ENCODE data around the gene TBX1. TPM values are rescaled to one million over a fixed set of nuclear protein-coding genes. Genes with fewer than 3 reads are reported as not detected.

TBX1 gene
- total RNA-seq, 1 donor from 2014 or later = not detected

DNA sequence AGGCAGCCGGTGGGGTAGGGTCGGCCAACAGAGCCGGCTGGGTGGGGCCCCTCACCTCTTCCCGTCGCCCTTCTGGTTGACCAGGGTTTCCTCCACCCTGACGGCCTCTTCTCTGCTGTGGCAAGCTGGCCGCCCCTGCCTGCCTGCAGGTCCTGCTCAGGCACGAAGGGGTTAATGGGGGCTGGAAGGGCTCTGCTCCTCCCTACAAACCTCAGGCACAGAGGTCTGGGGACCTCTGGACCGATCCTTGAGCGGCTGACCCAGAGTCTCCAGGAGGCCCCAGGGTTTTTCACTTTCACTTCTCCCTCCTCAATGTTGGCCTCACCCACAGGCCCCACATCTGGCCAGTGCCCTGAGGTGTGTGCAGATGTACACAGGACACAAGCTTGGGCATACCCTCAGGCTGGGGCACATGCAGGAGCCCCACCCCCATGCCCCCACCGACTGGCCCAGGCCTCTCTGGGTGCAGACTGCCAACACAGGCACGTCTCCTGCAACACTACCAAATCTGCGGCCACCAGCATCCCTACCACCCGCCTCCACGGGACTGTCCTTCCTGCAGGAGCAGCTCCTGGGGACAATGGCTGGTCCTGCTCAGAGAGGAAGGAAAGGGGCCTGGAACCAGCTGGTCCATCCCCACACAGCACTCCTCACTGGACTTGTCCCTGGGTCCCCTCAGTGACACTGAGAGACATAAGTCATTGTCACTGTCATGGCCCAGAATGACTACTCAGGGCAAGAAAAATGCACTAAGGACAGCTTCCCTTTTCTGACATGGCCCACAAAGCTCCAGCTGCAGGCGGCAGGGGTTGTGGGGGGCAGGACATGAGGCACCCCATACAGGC lies 3.2 kb upstream of the TBX1 start:
- peaks cover 70% of the 10 kb centered on the region for H3K27me3 Mint-ChIP-seq (ENCODE audit: insufficient read depth, low read depth)
- no peaks in the 10 kb centered on the region for H3K9me3 Mint-ChIP-seq
- H3K27ac ChIP-seq = no peak overlapping the region
- peaks cover 99% of the 10 kb centered on the region for H3K27me3 ChIP-seq
- H3K4me1 Mint-ChIP-seq = peaks cover 25% of the 10 kb centered on the region
- H3K9me3 ChIP-seq (ENCODE audit: low read depth) = no peaks in the 10 kb centered on the region
- H3K36me3 ChIP-seq = no peaks in the 10 kb centered on the region
- peaks cover 32% of the 10 kb centered on the region for H3F3A ChIP-seq (ENCODE audit: low read depth)
- no peak for TF ChIP-seq EZH2phosphoT487 (IDR thresholded peaks at IDR 0.05)
- TF ChIP-seq, protein P1, sequence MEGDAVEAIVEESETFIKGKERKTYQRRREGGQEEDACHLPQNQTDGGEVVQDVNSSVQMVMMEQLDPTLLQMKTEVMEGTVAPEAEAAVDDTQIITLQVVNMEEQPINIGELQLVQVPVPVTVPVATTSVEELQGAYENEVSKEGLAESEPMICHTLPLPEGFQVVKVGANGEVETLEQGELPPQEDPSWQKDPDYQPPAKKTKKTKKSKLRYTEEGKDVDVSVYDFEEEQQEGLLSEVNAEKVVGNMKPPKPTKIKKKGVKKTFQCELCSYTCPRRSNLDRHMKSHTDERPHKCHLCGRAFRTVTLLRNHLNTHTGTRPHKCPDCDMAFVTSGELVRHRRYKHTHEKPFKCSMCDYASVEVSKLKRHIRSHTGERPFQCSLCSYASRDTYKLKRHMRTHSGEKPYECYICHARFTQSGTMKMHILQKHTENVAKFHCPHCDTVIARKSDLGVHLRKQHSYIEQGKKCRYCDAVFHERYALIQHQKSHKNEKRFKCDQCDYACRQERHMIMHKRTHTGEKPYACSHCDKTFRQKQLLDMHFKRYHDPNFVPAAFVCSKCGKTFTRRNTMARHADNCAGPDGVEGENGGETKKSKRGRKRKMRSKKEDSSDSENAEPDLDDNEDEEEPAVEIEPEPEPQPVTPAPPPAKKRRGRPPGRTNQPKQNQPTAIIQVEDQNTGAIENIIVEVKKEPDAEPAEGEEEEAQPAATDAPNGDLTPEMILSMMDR (IDR thresholded peaks at IDR 0.05) = no peak
- no peak for TF ChIP-seq EZH2 (IDR thresholded peaks at IDR 0.05)
- peak; percentile 27 for DNase-seq (ENCODE audit: low spot score)
- H2AFZ ChIP-seq (replicated peaks) = no peak overlapping the region
- peaks cover 71% of the 10 kb centered on the region for H4K20me1 ChIP-seq (ENCODE audit: low read depth)
- no peaks in the 10 kb centered on the region for H3K36me3 Mint-ChIP-seq
- H3K27ac Mint-ChIP-seq = no peak overlapping the region
- no peak overlapping the region for H3K4me3 ChIP-seq
- no peaks in the 10 kb centered on the region for H3K79me2 ChIP-seq (ENCODE audit: low read depth)
- peaks cover 37% of the 10 kb centered on the region for H3K4me1 ChIP-seq
- H3K9ac ChIP-seq = no peak overlapping the region
- peak overlapping the region; percentile 59 for H3K4me2 ChIP-seq
- peak overlapping the region; percentile 66 for H3K4me3 Mint-ChIP-seq

DNA sequence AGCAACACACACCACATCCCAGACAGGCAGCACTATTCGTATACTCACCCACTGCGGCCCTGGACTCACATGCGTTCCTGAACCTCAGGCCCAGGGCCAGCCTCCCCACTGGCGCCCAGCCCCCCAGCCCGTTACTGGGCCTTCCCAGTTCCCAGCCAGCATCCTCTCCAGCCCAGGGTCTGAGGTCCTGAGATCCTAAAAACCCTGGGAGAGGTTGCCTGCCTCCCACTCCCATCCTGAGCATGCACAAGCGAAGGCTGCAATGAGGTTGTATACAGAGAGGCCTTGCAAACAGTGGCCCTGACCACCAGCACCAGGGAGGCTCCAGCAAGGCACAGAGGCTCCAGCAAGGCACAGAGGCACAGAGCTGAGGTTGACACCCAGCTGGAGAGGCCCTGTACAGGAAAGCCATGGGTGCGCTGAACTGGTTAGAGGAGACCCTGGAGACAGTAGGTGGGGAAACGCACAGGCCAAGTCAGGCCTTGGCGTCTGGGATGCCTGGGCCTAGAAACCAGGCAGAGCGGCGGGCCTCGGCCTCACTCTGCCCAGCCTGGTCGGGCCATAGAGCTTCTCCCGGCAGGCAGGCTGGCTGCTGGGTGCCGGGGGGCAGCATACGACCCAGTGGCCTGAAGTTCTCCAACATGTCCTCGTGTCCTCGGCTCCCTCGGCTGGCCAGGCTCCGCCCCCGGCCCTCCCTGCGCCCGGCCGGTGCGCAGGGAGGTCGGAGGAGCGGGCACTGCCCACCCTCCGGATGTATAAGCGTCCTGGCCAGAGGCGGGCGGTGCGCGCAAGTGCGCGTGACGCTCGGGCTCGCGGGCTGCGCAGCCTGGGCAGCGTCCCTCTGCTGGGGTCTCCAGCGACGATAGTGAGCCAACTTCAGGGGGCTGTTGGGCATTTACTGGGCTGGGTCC lies 2.3 kb upstream of the TBX1 start:
- no peak overlapping the region for H3K27ac ChIP-seq
- peaks cover 37% of the 10 kb centered on the region for H3K4me1 ChIP-seq
- H3K79me2 ChIP-seq (ENCODE audit: low read depth) = no peaks in the 10 kb centered on the region
- peaks cover 99% of the 10 kb centered on the region for H3K27me3 ChIP-seq
- H3K36me3 ChIP-seq = no peaks in the 10 kb centered on the region
- peaks cover 32% of the 10 kb centered on the region for H3F3A ChIP-seq (ENCODE audit: low read depth)
- Mint-ChIP-seq H3K4me1 (peaks cover 25% of the 10 kb centered on the region), H3K36me3 (no peaks in the 10 kb centered on the region), H3K9me3 (no peaks in the 10 kb centered on the region), H3K27me3 (ENCODE audit: insufficient read depth, low read depth) (peaks cover 70% of the 10 kb centered on the region), H3K4me3 (peak overlapping the region; percentile 66), H3K27ac (no peak overlapping the region)
- H3K9me3 ChIP-seq (ENCODE audit: low read depth) = no peaks in the 10 kb centered on the region
- no peak overlapping the region for H2AFZ ChIP-seq (replicated peaks)
- no peak overlapping the region for H3K9ac ChIP-seq
- no peak overlapping the region for H3K4me3 ChIP-seq
- H3K4me2 ChIP-seq = peak overlapping the region; percentile 42
- DNase-seq (ENCODE audit: low spot score) = peak; percentile 57
- TF ChIP-seq EZH2 (IDR thresholded peaks at IDR 0.05) (peak; percentile 60), EZH2phosphoT487 (IDR thresholded peaks at IDR 0.05) (peak; percentile 90)
- TF ChIP-seq, protein P1 (IDR thresholded peaks at IDR 0.05) = no peak
- peaks cover 79% of the 10 kb centered on the region for H4K20me1 ChIP-seq (ENCODE audit: low read depth)

DNA sequence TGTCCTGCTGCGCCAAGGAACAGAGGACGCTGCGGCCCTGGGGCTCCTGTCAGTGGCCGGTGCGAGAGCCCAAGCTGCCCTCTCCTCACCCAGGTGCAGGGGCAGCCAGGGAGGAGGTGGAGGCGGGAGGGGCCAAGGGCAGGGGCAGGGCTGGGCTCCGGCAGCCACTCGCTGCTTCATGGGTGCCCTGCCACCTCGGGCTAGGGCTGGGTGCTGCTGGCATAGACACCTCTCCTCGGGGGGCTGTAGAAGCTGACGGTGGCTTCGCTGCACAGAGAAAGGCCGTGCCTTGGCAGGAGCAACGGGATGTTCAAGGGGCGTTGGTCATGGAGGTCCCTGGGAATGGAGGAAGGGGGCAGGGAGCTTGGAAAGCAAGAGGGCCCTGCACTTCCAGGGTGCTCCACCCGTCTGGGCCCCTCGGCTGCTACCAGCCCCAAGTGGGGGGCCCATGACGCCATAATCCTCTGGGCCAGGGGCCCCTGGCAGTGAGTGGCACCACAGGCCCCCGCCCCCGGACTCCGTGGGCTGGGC lies 1.6 kb upstream of the TBX1 start:
- H3K27me3 Mint-ChIP-seq (ENCODE audit: insufficient read depth, low read depth) = peaks cover 69% of the 10 kb centered on the region
- H4K20me1 ChIP-seq (ENCODE audit: low read depth) = peaks cover 86% of the 10 kb centered on the region

More for the DNA sequence above, 1.6 kb upstream of the TBX1 start:
- no peak for DNase-seq (ENCODE audit: low spot score)
- Mint-ChIP-seq H3K4me3 (no peak overlapping the region), H3K36me3 (no peaks in the 10 kb centered on the region), H3K4me1 (peaks cover 25% of the 10 kb centered on the region), H3K27ac (no peak overlapping the region), H3K9me3 (no peaks in the 10 kb centered on the region)
- Histone ChIP-seq H3K9ac (no peak overlapping the region), H3K4me3 (no peak overlapping the region), H3K4me1 (peaks cover 37% of the 10 kb centered on the region), H3K27me3 (peaks cover 99% of the 10 kb centered on the region), H3F3A (ENCODE audit: low read depth) (peaks cover 32% of the 10 kb centered on the region), H3K27ac (no peak overlapping the region), H2AFZ (replicated peaks) (no peak overlapping the region), H3K9me3 (ENCODE audit: low read depth) (no peaks in the 10 kb centered on the region), H3K36me3 (no peaks in the 10 kb centered on the region), H3K79me2 (ENCODE audit: low read depth) (no peaks in the 10 kb centered on the region), H3K4me2 (peak overlapping the region; percentile 42)
- TF ChIP-seq, protein P1 (IDR thresholded peaks at IDR 0.05) = no peak
- TF ChIP-seq EZH2 (IDR thresholded peaks at IDR 0.05) = no peak

Data from neural progenitor cell (in vitro differentiated cells).